Esophagus (tissue), 2 donors: ENCODE measurements around the gene PLAAT4. TPM values are rescaled to one million over a fixed set of nuclear protein-coding genes. Genes with fewer than 3 reads are reported as not detected.
A peak's percentile ranks its signal among the peaks of the same experiment; 100 is the strongest.
"Not testable (repeated sequence)": the region's sequence is repeated elsewhere in the genome, so short reads cannot be mapped to it uniquely, and the experiment has no call there.

Source experiments
- H3K27ac ChIP-seq, 2 donors: one replicate each; pipeline ENCODE4 v1.5.1; 2013; ENCODE audit warnings: low read depth in 2 of 2, mild to moderate bottlenecking in 2 of 2, inconsistent platforms in 1 of 2, low read length in 1 of 2, moderate library complexity in 1 of 2
- H3K27me3 ChIP-seq, 2 donors: one replicate each; pipeline ENCODE4 v1.6.1; 2013; ENCODE audit warnings: low read length in 2 of 2, control low read depth in 1 of 2, mild to moderate bottlenecking in 1 of 2; ENCODE audit not compliant: insufficient read depth in 2 of 2, control insufficient read depth in 1 of 2
- H3K36me3 ChIP-seq, 2 donors: one replicate each; pipeline ENCODE4 v1.6.1; 2013; ENCODE audit warnings: low read length in 1 of 2; ENCODE audit not compliant: control insufficient read depth in 2 of 2, insufficient read depth in 2 of 2
- H3K4me1 ChIP-seq, 2 donors: one replicate each; pipeline ENCODE4 v1.6.1; 2013; ENCODE audit warnings: low read length in 1 of 2; ENCODE audit not compliant: control insufficient read depth in 2 of 2, insufficient read depth in 2 of 2
- H3K4me3 ChIP-seq, 2 donors: one replicate each; pipeline ENCODE4 v1.5.1; 2013; ENCODE audit warnings: low read length in 2 of 2, mild to moderate bottlenecking in 2 of 2, low read depth in 1 of 2, moderate library complexity in 1 of 2
- H3K9me3 ChIP-seq, 2 donors: one replicate each; pipeline ENCODE4 v1.6.1; 2013; ENCODE audit warnings: mild to moderate bottlenecking in 2 of 2, low read depth in 1 of 2, low read length in 1 of 2, moderate library complexity in 1 of 2; ENCODE audit not compliant: control insufficient read depth in 2 of 2, insufficient read depth in 1 of 2
- WGBS, 2 donors: extraction: QIAGEN DNeasy Blood & Tissue Kit; methylation state at CpG; one replicate each; pipeline ENCODE4 v1.1.7; 2013; 5-methylcytosine and 5-hydroxymethylcytosine counted together
- polyA plus RNA-seq, 2 donors: library from polyadenylated mRNA; stranded (reverse); fragments of 200-250 nt; gene quantifications; one replicate each; pipeline ENCODE4 v1.2.3, GENCODE V29; 2013
- donor health status: healthy with polysubstance abuse.
- donor health status: Bipolar disorder and iron deficiency.

PLAAT4 gene
- polyA plus RNA-seq, 2 donors: 12.0 to 12.9 TPM

GRCh38 chr11:63574856-63575602, 38.4 kb downstream of the PLAAT4 start:
- Histone ChIP-seq H3K27ac (peak overlapping the region; percentile 45 to 87), H3K4me1 (peaks cover 3 to 11% of the 10 kb centered on the region in 2 donors), H3K27me3 (no peaks in the 10 kb centered on the region), H3K36me3 (no peaks in the 10 kb centered on the region), H3K9me3 (no peaks in the 10 kb centered on the region), H3K4me3 (peak overlapping the region; percentile 4 to 46)
- 41 to 53% methylated on average over 10 of the region's 10 CpGs for WGBS, 2 donors

- H3K4me1 ChIP-seq, H3K27me3 ChIP-seq, H3K36me3 ChIP-seq, H3K4me3 ChIP-seq, H3K27ac ChIP-seq, H3K9me3 ChIP-seq: not testable (repeated sequence)
- WGBS, 2 donors: 79% methylated on average over 2 of the region's 3 CpGs
These were observed 42.3 kb downstream of the PLAAT4 start for GRCh38 chr11:63578882-63579281.

GRCh38 chr11:63581224-63581623, 44.6 kb downstream of the PLAAT4 start:
- not testable (repeated sequence) for H3K4me3 ChIP-seq, H3K9me3 ChIP-seq, H3K36me3 ChIP-seq, H3K4me1 ChIP-seq, H3K27ac ChIP-seq, H3K27me3 ChIP-seq
- 86 to 88% methylated on average over 7 of the region's 7 CpGs for WGBS, 2 donors

GRCh38 chr11:63583357-63583677, 46.7 kb downstream of the PLAAT4 start:
- no peak overlapping the region for H3K27ac ChIP-seq
- H3K9me3 ChIP-seq: no peaks in the 10 kb centered on the region
- H3K4me3 ChIP-seq: no peak overlapping the region
- H3K27me3 ChIP-seq: no peaks in the 10 kb centered on the region
- H3K4me1 ChIP-seq: no peaks in the 10 kb centered on the region
- H3K36me3 ChIP-seq: no peaks in the 10 kb centered on the region

GRCh38 chr11:63586451-63587166, 50.0 kb downstream of the PLAAT4 start:
- Histone ChIP-seq H3K36me3 (peaks cover 3 to 4% of the 10 kb centered on the region in 2 donors), H3K4me3 (no peak overlapping the region), H3K27ac (no peak overlapping the region), H3K4me1 (peaks cover 0 to 3% of the 10 kb centered on the region in 2 donors), H3K9me3 (no peaks in the 10 kb centered on the region), H3K27me3 (no peaks in the 10 kb centered on the region)
- 93 to 95% methylated on average over 6 of the region's 6 CpGs for whole genome bisulfite sequencing, 2 donors

- 70 to 81% methylated on average over 3 of the region's 3 CpGs for WGBS, 2 donors
- Histone ChIP-seq H3K36me3 (peaks cover 3 to 4% of the 10 kb centered on the region in 2 donors), H3K4me3 (no peak overlapping the region), H3K27me3 (no peaks in the 10 kb centered on the region), H3K27ac (no peak overlapping the region), H3K9me3 (no peaks in the 10 kb centered on the region), H3K4me1 (peaks cover 0 to 3% of the 10 kb centered on the region in 2 donors)
These were observed 52.4 kb downstream of the PLAAT4 start for GRCh38 chr11:63589000-63589399.

- H3K9me3 ChIP-seq: no peaks in the 10 kb centered on the region
- H3K27me3 ChIP-seq: no peaks in the 10 kb centered on the region
- H3K4me1 ChIP-seq: peaks cover 0 to 3% of the 10 kb centered on the region in 2 donors
- no peak overlapping the region for H3K4me3 ChIP-seq
- WGBS, 2 donors: 92 to 93% methylated on average over 18 of the region's 18 CpGs
- peaks cover 3 to 4% of the 10 kb centered on the region in 2 donors for H3K36me3 ChIP-seq
- H3K27ac ChIP-seq: no peak overlapping the region
These were observed 53.6 kb downstream of the PLAAT4 start for GRCh38 chr11:63590024-63590788.

- H3K27me3 ChIP-seq: no peaks in the 10 kb centered on the region
- WGBS, 2 donors: 67 to 76% methylated on average over 4 of the region's 4 CpGs
- no peak overlapping the region for H3K4me3 ChIP-seq
- peaks cover 0 to 3% of the 10 kb centered on the region in 2 donors for H3K4me1 ChIP-seq
- no peaks in the 10 kb centered on the region for H3K9me3 ChIP-seq
- no peak overlapping the region for H3K27ac ChIP-seq
- H3K36me3 ChIP-seq: peaks cover 3 to 4% of the 10 kb centered on the region in 2 donors
These were observed 56.4 kb downstream of the PLAAT4 start for GRCh38 chr11:63592975-63593395.

- no peaks in the 10 kb centered on the region for H3K9me3 ChIP-seq
- H3K4me3 ChIP-seq: no peak overlapping the region
- H3K36me3 ChIP-seq: peaks cover 0 to 2% of the 10 kb centered on the region in 2 donors
- WGBS, 2 donors: 72 to 78% methylated on average over 4 of the region's 4 CpGs
- H3K27ac ChIP-seq: no peak overlapping the region
- no peaks in the 10 kb centered on the region for H3K4me1 ChIP-seq
- no peaks in the 10 kb centered on the region for H3K27me3 ChIP-seq
These were observed 58.7 kb downstream of the PLAAT4 start for GRCh38 chr11:63595296-63595695.
